H9 (cell line): Measurements from ENCODE around the gene CA11. TPM values are rescaled to one million over a fixed set of nuclear protein-coding genes. Genes with fewer than 3 reads are reported as not detected.

ENCODE experiments used
- DNase-seq: peaks from one replicate; pipeline ENCODE4 v3.0.0-alpha.2; 2017
- H2AFZ ChIP-seq: one replicate; pipeline ENCODE4 v1.6.1; 2013; ENCODE audit warnings: mild to moderate bottlenecking, low read length, control low read depth, moderate library complexity
- H2AK5ac ChIP-seq: 2 replicates; pipeline ENCODE4 v1.6.1; 2013; ENCODE audit warnings: low read length, control low read depth, mixed read lengths; ENCODE audit not compliant: insufficient read length
- H2BK120ac ChIP-seq: one replicate; pipeline ENCODE4 v1.6.1; 2013; ENCODE audit warnings: low read depth, mild to moderate bottlenecking, low read length, control low read depth, inconsistent platforms; ENCODE audit not compliant: poor library complexity, severe bottlenecking
- H2BK12ac ChIP-seq: 2 replicates; pipeline ENCODE4 v1.6.1; 2013; ENCODE audit warnings: low read length, control low read depth, mixed read lengths, low read depth; ENCODE audit not compliant: insufficient read length
- H2BK15ac ChIP-seq: 2 replicates; pipeline ENCODE4 v1.6.1; 2013; ENCODE audit warnings: low read depth, low read length, control low read depth
- H2BK20ac ChIP-seq: one replicate; pipeline ENCODE4 v1.6.1; 2013; ENCODE audit warnings: low read depth, mild to moderate bottlenecking, low read length, control low read depth, inconsistent platforms; ENCODE audit not compliant: poor library complexity, severe bottlenecking
- H2BK5ac ChIP-seq: 2 replicates; pipeline ENCODE4 v1.6.1; 2013; ENCODE audit warnings: low read length, control low read depth, mixed read lengths; ENCODE audit not compliant: insufficient read length
- H3K14ac ChIP-seq: 2 replicates; pipeline ENCODE4 v1.6.1; 2013; ENCODE audit warnings: low read length, control low read depth; ENCODE audit not compliant: insufficient read depth
- H3K18ac ChIP-seq: 2 replicates; pipeline ENCODE4 v1.6.1; 2013; ENCODE audit warnings: low read depth, mild to moderate bottlenecking, mixed read lengths, low read length, control low read depth; ENCODE audit not compliant: insufficient read length
- H3K23ac ChIP-seq: 2 replicates; pipeline ENCODE4 v1.6.1; 2013; ENCODE audit warnings: low read length, control low read depth, mixed read lengths, low read depth; ENCODE audit not compliant: insufficient read length
- H3K23me2 ChIP-seq: 2 replicates; pipeline ENCODE4 v1.6.1; 2013; ENCODE audit warnings: low read depth, mild to moderate bottlenecking, mixed read lengths, low read length, control low read depth; ENCODE audit not compliant: insufficient read length, poor library complexity, severe bottlenecking
- H3K27ac ChIP-seq: 2 replicates; pipeline ENCODE4 v1.5.1; 2013; ENCODE audit warnings: low read length, control low read depth, mixed read lengths, low read depth; ENCODE audit not compliant: insufficient read length
- H3K27me3 ChIP-seq: 2 replicates; pipeline ENCODE4 v1.6.1; 2013; ENCODE audit warnings: low read length, control low read depth, inconsistent platforms; ENCODE audit not compliant: insufficient read depth
- H3K4ac ChIP-seq: 2 replicates; pipeline ENCODE4 v1.6.1; 2013; ENCODE audit warnings: low read depth, mild to moderate bottlenecking, control low read depth, inconsistent platforms, low read length, moderate library complexity
- H3K4me1 ChIP-seq: 2 replicates; pipeline ENCODE4 v1.6.1; 2013; ENCODE audit warnings: low read length, control low read depth, inconsistent platforms; ENCODE audit not compliant: insufficient read depth
- H3K4me2 ChIP-seq: 2 replicates; pipeline ENCODE4 v1.6.1; 2013; ENCODE audit warnings: low read length, control low read depth, mixed read lengths; ENCODE audit not compliant: insufficient read length, insufficient read depth
- H3K56ac ChIP-seq: 2 replicates; pipeline ENCODE4 v1.6.1; 2013; ENCODE audit warnings: low read depth, mild to moderate bottlenecking, mixed read lengths, low read length, control low read depth; ENCODE audit not compliant: insufficient read length
- H3K79me1 ChIP-seq: 2 replicates; pipeline ENCODE4 v1.6.1; 2013; ENCODE audit warnings: low read depth, mild to moderate bottlenecking, moderate library complexity, low read length, control low read depth, inconsistent platforms; ENCODE audit not compliant: insufficient read depth, poor library complexity, severe bottlenecking
- H3K79me2 ChIP-seq: 2 replicates; pipeline ENCODE4 v1.6.1; 2013; ENCODE audit warnings: low read length, control low read depth, inconsistent platforms; ENCODE audit not compliant: insufficient read depth
- H3K9ac ChIP-seq: 2 replicates; pipeline ENCODE4 v1.6.1; 2013; ENCODE audit warnings: low read length, control low read depth, mixed read lengths; ENCODE audit not compliant: insufficient read length; ENCODE audit errors: extremely low read depth
- H3K9me3 ChIP-seq: one replicate; pipeline ENCODE4 v1.6.1; 2013; ENCODE audit warnings: low read depth, low read length, inconsistent platforms; ENCODE audit not compliant: control insufficient read depth
- H3T11ph ChIP-seq: one replicate; pipeline ENCODE4 v1.6.1; 2013; ENCODE audit warnings: mild to moderate bottlenecking, low read length, control low read depth, inconsistent platforms
- H4K20me1 ChIP-seq: one replicate; pipeline ENCODE4 v1.6.1; 2013; ENCODE audit not compliant: control insufficient read depth, insufficient read length, insufficient read depth
- H4K5ac ChIP-seq: 2 replicates; pipeline ENCODE4 v1.6.1; 2013; ENCODE audit warnings: low read depth, mild to moderate bottlenecking, mixed read lengths, low read length, control low read depth; ENCODE audit not compliant: insufficient read length
- H4K8ac ChIP-seq: replicated peaks from 2 replicates; pipeline ENCODE4 v1.6.1; 2013; ENCODE audit warnings: low read length, control low read depth, mixed read lengths, low read depth; ENCODE audit not compliant: insufficient read length
- H4K91ac ChIP-seq: 2 replicates; pipeline ENCODE4 v1.6.1; 2013; ENCODE audit warnings: low read depth, mild to moderate bottlenecking, moderate library complexity, mixed read lengths, low read length, control low read depth; ENCODE audit not compliant: insufficient read length
- H3K27ac Mint-ChIP-seq, 3 experiments: 2 replicates in 2 of 3; 3 replicates in 1 of 3; pipeline ENCODE4 v1.8.0; 2020 to 2021; ENCODE audit warnings: mixed read lengths in 3 of 3, mild to moderate bottlenecking in 1 of 3, moderate library complexity in 1 of 3
- H3K27me3 Mint-ChIP-seq: 2 replicates; pipeline ENCODE4 v1.8.0; 2021; ENCODE audit warnings: low read depth, mild to moderate bottlenecking, moderate library complexity, mixed read lengths
- H3K36me3 Mint-ChIP-seq, 3 experiments: 2 replicates in 2 of 3; 3 replicates in 1 of 3; pipeline ENCODE4 v1.8.0; 2020 to 2021; ENCODE audit warnings: low read depth in 3 of 3, mixed read lengths in 3 of 3; ENCODE audit not compliant: insufficient read depth in 1 of 3
- H3K4me1 Mint-ChIP-seq, 2 experiments: 2 replicates each; pipeline ENCODE4 v1.8.0; 2020; ENCODE audit warnings: mixed read lengths in 2 of 2
- H3K4me3 Mint-ChIP-seq, 2 experiments: 2 replicates in 1 of 2; 3 replicates in 1 of 2; pipeline ENCODE4 v1.8.0; 2020 to 2021; ENCODE audit warnings: mild to moderate bottlenecking in 2 of 2, mixed read lengths in 2 of 2, moderate library complexity in 1 of 2
- H3K9me3 Mint-ChIP-seq, 2 experiments: 2 replicates in 1 of 2; 3 replicates in 1 of 2; pipeline ENCODE4 v1.8.0; 2020; ENCODE audit warnings: mild to moderate bottlenecking in 2 of 2, mixed read lengths in 2 of 2, moderate library complexity in 1 of 2
- WGBS: extraction: QIAGEN DNeasy Blood & Tissue Kit; methylation state at CpG from one replicate; pipeline ENCODE4 v1.1.7; 2013; ENCODE audit warnings: missing lambda C conversion rate, low lambda C conversion rate, mixed read lengths; ENCODE audit not compliant: insufficient read length; ENCODE audit errors: extremely low coverage; 5-methylcytosine and 5-hydroxymethylcytosine counted together
- total RNA-seq: library from RNA; stranded (reverse); gene quantifications from 2 replicates; pipeline ENCODE4 v1.2.1, GENCODE V29; 2021
- TF ChIP-seq, protein P1 (sequence below): fragments of 200-600 bp; sonication (generic); conservative IDR thresholded peaks from 3 replicates; pipeline ENCODE4 v1.8.0; 2021; ENCODE audit warnings: antibody characterized with exemption, mild to moderate bottlenecking

The CA11 gene
- total RNA-seq, 1 experiment from 2014 or later = 107 TPM

DNA sequence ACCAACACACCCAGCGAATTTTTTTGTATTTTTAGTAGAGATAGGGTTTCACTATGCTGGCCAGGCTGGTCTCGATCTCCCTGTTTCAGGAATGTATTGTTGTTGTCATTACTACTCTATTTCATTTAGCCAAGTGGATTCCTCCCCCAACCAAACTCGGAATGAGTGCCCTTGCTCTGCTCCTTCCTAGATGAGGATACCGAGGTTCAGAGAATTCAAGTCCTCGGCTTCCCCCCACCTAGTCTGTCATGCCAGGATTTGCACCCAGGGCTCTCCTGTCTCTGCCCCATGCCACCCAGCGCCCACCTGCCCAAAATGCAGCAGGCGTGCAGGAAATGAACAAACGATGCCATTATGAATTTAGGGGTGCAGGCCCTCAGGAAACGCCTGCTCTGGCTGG lies 43.0 kb downstream of the CA11 start:
- DNase-seq = no peak
- no peak overlapping the region for H4K8ac ChIP-seq
- no CpG with 5 or more reads among the region's 9 CpGs for WGBS

More for the DNA sequence above, 43.0 kb downstream of the CA11 start:
- no peaks in the 10 kb centered on the region for H4K20me1 ChIP-seq
- H2AK5ac ChIP-seq = no peak overlapping the region
- H3K14ac ChIP-seq = no peak overlapping the region
- no peak overlapping the region for H2BK15ac ChIP-seq
- H2AFZ ChIP-seq = no peak overlapping the region
- no peaks in the 10 kb centered on the region for H3K9me3 ChIP-seq
- no peaks in the 10 kb centered on the region; a peak in 1 of 7 replicates for H3K36me3 Mint-ChIP-seq
- H3K9me3 Mint-ChIP-seq = no peaks in the 10 kb centered on the region
- TF ChIP-seq, protein P1, sequence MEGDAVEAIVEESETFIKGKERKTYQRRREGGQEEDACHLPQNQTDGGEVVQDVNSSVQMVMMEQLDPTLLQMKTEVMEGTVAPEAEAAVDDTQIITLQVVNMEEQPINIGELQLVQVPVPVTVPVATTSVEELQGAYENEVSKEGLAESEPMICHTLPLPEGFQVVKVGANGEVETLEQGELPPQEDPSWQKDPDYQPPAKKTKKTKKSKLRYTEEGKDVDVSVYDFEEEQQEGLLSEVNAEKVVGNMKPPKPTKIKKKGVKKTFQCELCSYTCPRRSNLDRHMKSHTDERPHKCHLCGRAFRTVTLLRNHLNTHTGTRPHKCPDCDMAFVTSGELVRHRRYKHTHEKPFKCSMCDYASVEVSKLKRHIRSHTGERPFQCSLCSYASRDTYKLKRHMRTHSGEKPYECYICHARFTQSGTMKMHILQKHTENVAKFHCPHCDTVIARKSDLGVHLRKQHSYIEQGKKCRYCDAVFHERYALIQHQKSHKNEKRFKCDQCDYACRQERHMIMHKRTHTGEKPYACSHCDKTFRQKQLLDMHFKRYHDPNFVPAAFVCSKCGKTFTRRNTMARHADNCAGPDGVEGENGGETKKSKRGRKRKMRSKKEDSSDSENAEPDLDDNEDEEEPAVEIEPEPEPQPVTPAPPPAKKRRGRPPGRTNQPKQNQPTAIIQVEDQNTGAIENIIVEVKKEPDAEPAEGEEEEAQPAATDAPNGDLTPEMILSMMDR = no peak
- no peaks in the 10 kb centered on the region for H3K79me1 ChIP-seq
- no peak overlapping the region for H3K56ac ChIP-seq
- no peak overlapping the region for H3K27ac Mint-ChIP-seq
- no peak overlapping the region for H2BK12ac ChIP-seq
- no peaks in the 10 kb centered on the region for H3K27me3 Mint-ChIP-seq
- no peak overlapping the region for H4K5ac ChIP-seq
- H3K4ac ChIP-seq = no peak overlapping the region
- no peaks in the 10 kb centered on the region for H3K4me1 ChIP-seq
- no peak overlapping the region for H3K4me3 Mint-ChIP-seq
- H3K27ac ChIP-seq = no peak overlapping the region
- H2BK120ac ChIP-seq = no peak overlapping the region
- H3K9ac ChIP-seq = no peak overlapping the region
- H2BK20ac ChIP-seq = no peak overlapping the region
- H3K23ac ChIP-seq = no peak overlapping the region
- H3K23me2 ChIP-seq = no peaks in the 10 kb centered on the region
- H3K4me2 ChIP-seq = no peak overlapping the region
- H2BK5ac ChIP-seq = no peak overlapping the region
- H3T11ph ChIP-seq = no peak overlapping the region
- peaks cover 0 to 3% of the 10 kb centered on the region in 2 experiments; a peak in 1 of 4 replicates for H3K4me1 Mint-ChIP-seq
- H4K91ac ChIP-seq = no peak overlapping the region
- H3K79me2 ChIP-seq = no peaks in the 10 kb centered on the region
- H3K27me3 ChIP-seq = no peaks in the 10 kb centered on the region
- H3K18ac ChIP-seq = no peak overlapping the region
